Endothelial cell of umbilical vein (primary cell): ENCODE measurements around the gene DSCAML1. TPM values are rescaled to one million over a fixed set of nuclear protein-coding genes. Genes with fewer than 3 reads are reported as not detected.
A peak's percentile ranks its signal among the peaks of the same experiment; 100 is the strongest.

ENCODE experiments used
- BruUV-seq: library from RNA; stranded (reverse); fragments of 400-500 nt; replicated peaks from 2 replicates; lab custom pipeline; 2021; lab: Mats Ljungman, UMichigan
- CTCF ChIA-PET: fragments of 300-600, 350-600 bp; sonication (Branson Sonifier 250); formaldehyde crosslinking; loops from one replicate; lab custom pipeline; 2021; ENCODE audit warnings: antibody characterized with exemption, inconsistent platforms; lab: Charles Lee
- POLR2A ChIA-PET: fragments of 300-600, 350-600 bp; sonication (Branson Sonifier 250); formaldehyde crosslinking; loops from one replicate; lab custom pipeline; 2021; ENCODE audit warnings: antibody characterized with exemption, inconsistent platforms; lab: Charles Lee
- DNase-seq: peaks from one replicate; pipeline ENCODE4 v3.0.0-alpha.2; 2011; ENCODE audit warnings: low read depth, low spot score
- FAIRE-seq: peaks from 2 replicates; lab custom pipeline; 2011; peaks lifted over from hg19 to GRCh38; lab: Jason Lieb, UNC
- H2AFZ ChIP-seq: 2 replicates; pipeline ENCODE4 v1.6.0; 2012; ENCODE audit warnings: low read depth, low read length, control low read depth, inconsistent platforms
- H3K27ac ChIP-seq: 2 replicates; pipeline ENCODE4 v1.5.1; 2011; ENCODE audit warnings: low read depth, mild to moderate bottlenecking, control low read depth, low read length, moderate library complexity; ENCODE audit not compliant: insufficient read depth
- H3K27me3 ChIP-seq, 2 experiments: 2 replicates each; pipeline versions ENCODE4 v1.6.0 to v1.6.1; 2011; ENCODE audit warnings: low read length in 2 of 2, mixed read lengths in 1 of 2; ENCODE audit not compliant: control insufficient read depth in 2 of 2, insufficient read depth in 2 of 2
- H3K36me3 ChIP-seq, 2 experiments: 2 replicates in 1 of 2; 3 replicates in 1 of 2; pipeline ENCODE4 v1.5.1; 2011; ENCODE audit warnings: low read length in 2 of 2, mild to moderate bottlenecking in 1 of 2, moderate library complexity in 1 of 2; ENCODE audit not compliant: control insufficient read depth in 2 of 2, insufficient read depth in 2 of 2; ENCODE audit errors: extremely low read depth in 1 of 2
- H3K4me1 ChIP-seq: 3 replicates; pipeline ENCODE4 v1.5.1; 2011; ENCODE audit warnings: mild to moderate bottlenecking, low read length; ENCODE audit not compliant: control insufficient read depth, insufficient read depth; ENCODE audit errors: extremely low read depth
- H3K4me2 ChIP-seq: 2 replicates; pipeline ENCODE4 v1.6.1; 2011; ENCODE audit warnings: low read length, control low read depth, mixed read lengths; ENCODE audit not compliant: insufficient read depth
- H3K4me3 ChIP-seq, 3 experiments: fragments of 200-600 bp in 1 of 3; sonication (generic), shearing (Covaris generic) in 1 of 3; replicated peaks in 1 of 3; 2 replicates each; pipeline ENCODE4 v1.5.1; 2011 to 2016; ENCODE audit warnings: control low read depth in 3 of 3, low read length in 3 of 3, mild to moderate bottlenecking in 2 of 3, inconsistent platforms in 1 of 3, low read depth in 1 of 3, moderate library complexity in 1 of 3; ENCODE audit not compliant: insufficient read depth in 1 of 3
- H3K79me2 ChIP-seq: 2 replicates; pipeline ENCODE4 v1.6.0; 2012; ENCODE audit warnings: low read length, inconsistent platforms; ENCODE audit not compliant: control insufficient read depth, insufficient read depth
- H3K9ac ChIP-seq: replicated peaks from 2 replicates; pipeline ENCODE3; 2011; ENCODE audit warnings: low read length, control low read depth; ENCODE audit not compliant: insufficient read depth; ENCODE audit errors: extremely low read depth
- H3K9me1 ChIP-seq: replicated peaks from 3 replicates; pipeline ENCODE4 v1.6.0; 2011; ENCODE audit warnings: mild to moderate bottlenecking, low read length; ENCODE audit not compliant: control insufficient read depth, insufficient read depth; ENCODE audit errors: extremely low read depth
- H3K9me3 ChIP-seq: replicated peaks from 2 replicates; pipeline ENCODE4 v1.5.1; 2012; ENCODE audit warnings: low read length, inconsistent platforms; ENCODE audit not compliant: control insufficient read depth, insufficient read depth
- H4K20me1 ChIP-seq: replicated peaks from 2 replicates; pipeline ENCODE3; 2011; ENCODE audit warnings: mild to moderate bottlenecking, low read length; ENCODE audit not compliant: control insufficient read depth, insufficient read depth; ENCODE audit errors: extremely low read depth
- CTCF ChIP-seq, 2 donors: IDR thresholded peaks; 1 replicate in 1 of 2; 2 replicates in 1 of 2; pipeline ENCODE4 v1.5.1; 2011; ENCODE audit warnings: low read length in 2 of 2, mild to moderate bottlenecking in 2 of 2, moderate library complexity in 2 of 2, control low read depth in 1 of 2, inconsistent platforms in 1 of 2, low read depth in 1 of 2; ENCODE audit not compliant: insufficient read depth in 1 of 2; ENCODE audit errors: extremely low read depth in 1 of 2
- EZH2 ChIP-seq: IDR thresholded peaks from 2 replicates; pipeline ENCODE4 v1.6.1; 2012; ENCODE audit warnings: borderline replicate concordance, low read depth, mild to moderate bottlenecking, moderate library complexity, low read length, inconsistent platforms; ENCODE audit not compliant: severe bottlenecking
- FOS ChIP-seq: IDR thresholded peaks from 2 replicates; pipeline ENCODE4 v1.6.1; 2011; ENCODE audit warnings: mild to moderate bottlenecking, low read length, moderate library complexity, borderline replicate concordance; ENCODE audit not compliant: insufficient read depth
- GATA2 ChIP-seq: IDR thresholded peaks from 2 replicates; pipeline ENCODE4 v1.7.0; 2011; ENCODE audit warnings: low read depth, mild to moderate bottlenecking, moderate library complexity, mixed read lengths, low read length; ENCODE audit not compliant: insufficient read length, insufficient read depth
- JUN ChIP-seq: IDR thresholded peaks from 2 replicates; pipeline ENCODE4 v1.6.1; 2011; ENCODE audit warnings: borderline replicate concordance, low read depth; ENCODE audit not compliant: insufficient read length, insufficient read depth
- MAX ChIP-seq: IDR thresholded peaks from 2 replicates; pipeline ENCODE4 v1.6.1; 2011; ENCODE audit not compliant: insufficient read depth, insufficient read length
- MYC ChIP-seq: IDR thresholded peaks from one replicate; pipeline ENCODE4 v1.6.1; 2011; ENCODE audit warnings: mild to moderate bottlenecking, low read depth, low read length
- POLR2A ChIP-seq: IDR thresholded peaks from 2 replicates; pipeline ENCODE4 v1.6.1; 2012; ENCODE audit warnings: low read depth, mild to moderate bottlenecking, control low read depth, low read length
- POLR2AphosphoS5 ChIP-seq: IDR thresholded peaks from 2 replicates; pipeline ENCODE4 v1.6.1; 2012; ENCODE audit warnings: low read depth, mild to moderate bottlenecking, control low read depth, low read length, moderate library complexity; ENCODE audit not compliant: insufficient read depth
- dilution Hi-C: fragments of 300-500 bp; cut with MboI; formaldehyde crosslinking; loops from one replicate; pipeline ENCODE4 v1.15.0; 2019; ENCODE audit warnings: low sequenced_read_pairs; ENCODE audit not compliant: extremely low pct_ligation_motif_present
- intact Hi-C: fragments of 100-400 bp; cut with micrococcal nuclease; formaldehyde crosslinking; loops from one replicate; pipeline ENCODE4 v1.10.0; 2022
- polyA plus RNA-seq, 4 experiments: library from polyadenylated mRNA; depleted of rRNA in 3 of 4; stranded (reverse) in 3 of 4; unstranded in 1 of 4; fragments of >200 nt; gene quantifications; 2 replicates each; pipeline versions ENCODE4 v1.2.1 to v1.2.3, GENCODE V29; 2011 to 2012; ENCODE audit warnings: missing spikeins in 1 of 4
- total RNA-seq: library from RNA; stranded (reverse); gene quantifications from 2 replicates; pipeline ENCODE4 v1.2.3, GENCODE V29; 2021

The DSCAML1 gene
- total and polyA plus RNA-seq, 2 donors (not counting 3 experiments of a cell fraction or from before 2014, with no cell fraction given) = not detected

GRCh38 chr11:117823946-117824420 lies 27.0 kb upstream of the DSCAML1 start:
- H3K36me3 ChIP-seq = no peaks in the 10 kb centered on the region
- peak overlapping the region; percentile 52 for H3K9ac ChIP-seq
- CTCF ChIA-PET = interaction anchor here (1.0 to 12.2 kb wide), 13 partner anchors 14 to 398 kb away, joined by 3 to 520 read pairs (median 8); no protein-coding TSS in a partner anchor
- no peaks in the 10 kb centered on the region for H4K20me1 ChIP-seq
- no peaks in the 10 kb centered on the region for H3K79me2 ChIP-seq
- H3K9me1 ChIP-seq = no peaks in the 10 kb centered on the region
- DNase-seq (peak; percentile 88), FAIRE-seq (peak; percentile 98)
- TF ChIP-seq CTCF (IDR thresholded peaks at IDR 0.05; ENCODE audit: extremely low read depth in 1 of 2, insufficient read depth in 1 of 2, low read depth in 1 of 2, low read length in 2 of 2) = no peak
- peak; percentile 52 for TF ChIP-seq JUN
- TF ChIP-seq FOS = peak; percentile 57
- peak; percentile 80 for TF ChIP-seq POLR2AphosphoS5
- TF ChIP-seq GATA2 = no peak
- no peak for TF ChIP-seq EZH2
- no peak for TF ChIP-seq MAX
- peak; percentile 65 for TF ChIP-seq POLR2A
- no peak for TF ChIP-seq MYC
- POLR2A ChIA-PET = interaction anchor here (0.6 kb wide), 1 partner anchor 84 kb away, joined by 3 read pairs; no protein-coding TSS in a partner anchor
- H2AFZ ChIP-seq = peak overlapping the region; percentile 83
- no peaks in the 10 kb centered on the region for H3K9me3 ChIP-seq
- H3K27me3 ChIP-seq = no peaks in the 10 kb centered on the region
- H3K4me2 ChIP-seq = peak overlapping the region; percentile 47
- peaks cover 30% of the 10 kb centered on the region for H3K4me1 ChIP-seq
- intact Hi-C loops (loop anchor here (1.0 kb wide), 4 partner anchors 20 to 229 kb away; no protein-coding TSS in a partner anchor), dilution Hi-C loops (no loop called here)
- no peak overlapping the region for H3K4me3 ChIP-seq
- peak overlapping the region; percentile 94 for H3K27ac ChIP-seq
- no TSS peak for BruUV-seq
